Glutamatergic neuron (in vitro differentiated cells): ENCODE data around the gene SLC49A4. TPM values are rescaled to one million over a fixed set of nuclear protein-coding genes. Genes with fewer than 3 reads are reported as not detected.
"Not testable (repeated sequence)": the region's sequence is repeated elsewhere in the genome, so short reads cannot be mapped to it uniquely, and the experiment has no call there.

Experiments
- DNase-seq: peaks from one replicate; pipeline ENCODE4 v3.0.0; 2022
- H3K27ac Mint-ChIP-seq: one replicate; pipeline ENCODE4 v1.8.0; 2020; ENCODE audit warnings: mild to moderate bottlenecking, mixed read lengths, inconsistent platforms; ENCODE audit not compliant: unreplicated experiment
- H3K27me3 Mint-ChIP-seq: one replicate; pipeline ENCODE4 v1.8.0; 2020; ENCODE audit warnings: mild to moderate bottlenecking, moderate library complexity, mixed read lengths, inconsistent platforms; ENCODE audit not compliant: unreplicated experiment
- H3K36me3 Mint-ChIP-seq: one replicate; pipeline ENCODE4 v1.8.0; 2020; ENCODE audit warnings: mild to moderate bottlenecking, mixed read lengths, inconsistent platforms; ENCODE audit not compliant: unreplicated experiment
- H3K4me1 Mint-ChIP-seq: one replicate; pipeline ENCODE4 v1.8.0; 2020; ENCODE audit warnings: mild to moderate bottlenecking, low read depth, mixed read lengths, inconsistent platforms; ENCODE audit not compliant: unreplicated experiment
- H3K4me3 Mint-ChIP-seq: one replicate; pipeline ENCODE4 v1.8.0; 2020; ENCODE audit warnings: mild to moderate bottlenecking, mixed read lengths, inconsistent platforms; ENCODE audit not compliant: unreplicated experiment
- H3K9me3 Mint-ChIP-seq: one replicate; pipeline ENCODE4 v1.8.0; 2020; ENCODE audit warnings: mild to moderate bottlenecking, moderate library complexity, mixed read lengths, inconsistent platforms; ENCODE audit not compliant: unreplicated experiment
- long read RNA-seq: library from polyadenylated mRNA; unstranded; transcript quantifications from one replicate; pipeline ENCODE4 v2.0.0, GENCODE V29; 2020; ENCODE audit not compliant: unreplicated experiment
- total RNA-seq: library from RNA; stranded (reverse); fragmentation: NEBNext Ultra II Directional; extraction: Animal tissue kit (Norgen Biotek cat#: 25700); gene quantifications from one replicate; pipeline ENCODE4 v1.2.1, GENCODE V29; 2021; ENCODE audit not compliant: unreplicated experiment
- TF ChIP-seq, protein P1 (sequence below): fragments of 200-600 bp; sonication (generic); IDR thresholded peaks from one replicate; pipeline ENCODE4 v1.5.0; 2021; ENCODE audit not compliant: partially characterized antibody, unreplicated experiment

The SLC49A4 gene, protein sequence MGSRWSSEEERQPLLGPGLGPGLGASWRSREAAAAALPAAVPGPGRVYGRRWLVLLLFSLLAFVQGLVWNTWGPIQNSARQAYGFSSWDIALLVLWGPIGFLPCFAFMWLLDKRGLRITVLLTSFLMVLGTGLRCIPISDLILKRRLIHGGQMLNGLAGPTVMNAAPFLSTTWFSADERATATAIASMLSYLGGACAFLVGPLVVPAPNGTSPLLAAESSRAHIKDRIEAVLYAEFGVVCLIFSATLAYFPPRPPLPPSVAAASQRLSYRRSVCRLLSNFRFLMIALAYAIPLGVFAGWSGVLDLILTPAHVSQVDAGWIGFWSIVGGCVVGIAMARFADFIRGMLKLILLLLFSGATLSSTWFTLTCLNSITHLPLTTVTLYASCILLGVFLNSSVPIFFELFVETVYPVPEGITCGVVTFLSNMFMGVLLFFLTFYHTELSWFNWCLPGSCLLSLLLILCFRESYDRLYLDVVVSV
- total RNA-seq, result 8.6 TPM
- long read RNA-seq, partial matches to known transcripts, result 0 of 3 reads
- long read RNA-seq, other reads (novel, unspliced or antisense), result 0 of 3 reads

DNA sequence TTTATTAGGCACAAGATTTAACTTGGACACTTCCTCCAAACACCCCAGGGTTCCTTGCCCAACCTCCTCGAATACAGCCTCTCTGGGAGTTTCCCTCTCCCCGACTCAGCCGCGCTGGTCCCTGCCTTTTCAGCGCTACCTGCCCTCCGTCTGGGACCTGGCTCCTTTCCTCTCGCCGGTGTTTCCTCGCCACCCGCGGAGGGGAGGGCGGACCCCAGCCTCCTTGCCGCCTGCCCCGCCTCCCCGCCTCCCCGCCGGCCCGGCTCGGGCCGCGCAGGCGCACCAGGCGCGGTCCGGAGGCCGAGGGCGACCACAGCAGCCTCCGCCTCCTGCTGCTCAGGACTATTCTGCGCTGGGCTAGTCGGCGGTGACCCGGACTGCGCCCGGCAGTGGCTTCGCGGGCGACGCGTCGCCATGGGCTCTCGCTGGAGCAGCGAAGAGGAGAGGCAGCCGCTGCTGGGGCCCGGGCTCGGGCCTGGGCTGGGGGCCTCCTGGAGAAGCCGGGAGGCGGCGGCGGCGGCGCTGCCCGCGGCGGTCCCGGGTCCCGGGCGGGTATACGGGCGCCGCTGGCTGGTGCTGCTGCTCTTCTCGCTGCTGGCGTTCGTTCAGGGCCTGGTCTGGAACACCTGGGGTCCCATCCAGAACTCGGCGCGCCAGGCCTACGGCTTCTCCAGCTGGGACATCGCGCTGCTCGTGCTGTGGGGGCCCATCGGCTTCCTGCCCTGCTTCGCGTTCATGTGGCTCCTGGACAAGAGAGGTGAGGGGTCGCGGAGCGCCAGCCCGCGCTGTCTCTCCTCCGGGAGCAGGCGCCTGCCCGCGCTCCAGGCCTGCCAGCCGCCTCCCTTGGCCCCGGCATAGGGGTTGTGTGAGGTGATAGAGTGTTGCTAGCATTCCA, at the start of gene SLC49A4:
SLC49A4 (plus strand) TSS at position 291 of the 895 bp plus-strand sequence; CDS start at position 415, 124 bp downstream.
- H3K4me1 Mint-ChIP-seq, result peaks cover 7% of the 10 kb centered on the region
- DNase-seq, result peak; percentile 87
- H3K4me3 Mint-ChIP-seq, result peak within 1 kb of the TSS; percentile 82
- no peaks in the 10 kb centered on the region for H3K36me3 Mint-ChIP-seq
- H3K9me3 Mint-ChIP-seq, result peaks cover 2% of the 10 kb centered on the region
- TF ChIP-seq, protein P1, sequence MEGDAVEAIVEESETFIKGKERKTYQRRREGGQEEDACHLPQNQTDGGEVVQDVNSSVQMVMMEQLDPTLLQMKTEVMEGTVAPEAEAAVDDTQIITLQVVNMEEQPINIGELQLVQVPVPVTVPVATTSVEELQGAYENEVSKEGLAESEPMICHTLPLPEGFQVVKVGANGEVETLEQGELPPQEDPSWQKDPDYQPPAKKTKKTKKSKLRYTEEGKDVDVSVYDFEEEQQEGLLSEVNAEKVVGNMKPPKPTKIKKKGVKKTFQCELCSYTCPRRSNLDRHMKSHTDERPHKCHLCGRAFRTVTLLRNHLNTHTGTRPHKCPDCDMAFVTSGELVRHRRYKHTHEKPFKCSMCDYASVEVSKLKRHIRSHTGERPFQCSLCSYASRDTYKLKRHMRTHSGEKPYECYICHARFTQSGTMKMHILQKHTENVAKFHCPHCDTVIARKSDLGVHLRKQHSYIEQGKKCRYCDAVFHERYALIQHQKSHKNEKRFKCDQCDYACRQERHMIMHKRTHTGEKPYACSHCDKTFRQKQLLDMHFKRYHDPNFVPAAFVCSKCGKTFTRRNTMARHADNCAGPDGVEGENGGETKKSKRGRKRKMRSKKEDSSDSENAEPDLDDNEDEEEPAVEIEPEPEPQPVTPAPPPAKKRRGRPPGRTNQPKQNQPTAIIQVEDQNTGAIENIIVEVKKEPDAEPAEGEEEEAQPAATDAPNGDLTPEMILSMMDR, result no peak
- peaks cover 2% of the 10 kb centered on the region for H3K27me3 Mint-ChIP-seq
- H3K27ac Mint-ChIP-seq, result peak within 1 kb of the TSS; percentile 91

DNA sequence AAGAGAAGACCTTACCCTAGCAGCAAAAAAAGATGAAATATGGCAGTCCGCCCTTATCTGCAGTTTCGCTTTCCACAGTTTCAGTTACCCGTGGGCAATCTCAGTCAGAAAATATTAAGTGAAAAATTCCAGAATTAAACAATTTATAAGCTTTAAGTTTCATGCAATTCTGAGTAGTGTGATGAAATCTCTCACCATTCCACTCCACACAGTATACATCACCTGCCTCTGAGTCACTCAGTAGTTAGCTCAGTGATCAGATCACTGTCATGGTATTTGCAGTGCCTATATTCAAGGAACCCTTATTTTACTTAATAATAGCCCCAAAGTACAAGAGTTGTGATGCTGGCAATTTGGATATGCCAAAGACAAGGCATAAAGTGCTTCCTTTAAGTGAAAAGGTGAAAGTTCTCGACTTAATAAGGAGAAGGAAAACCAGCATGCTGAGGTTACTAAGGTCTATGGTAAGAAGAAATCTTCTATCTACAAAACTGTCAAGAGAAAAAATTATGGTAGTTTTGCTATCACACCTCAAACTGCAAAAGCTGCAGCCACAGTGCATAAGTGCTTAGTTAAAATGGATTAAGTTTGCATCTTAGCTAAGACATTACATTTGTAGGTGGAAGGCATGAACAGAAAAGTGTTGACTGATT, 49.4 kb upstream of the SLC49A4 start:
- TF ChIP-seq, protein P1, result no peak
- Mint-ChIP-seq H3K27me3 (peaks cover 2% of the 10 kb centered on the region), H3K36me3 (peaks cover 21% of the 10 kb centered on the region)

DNA sequence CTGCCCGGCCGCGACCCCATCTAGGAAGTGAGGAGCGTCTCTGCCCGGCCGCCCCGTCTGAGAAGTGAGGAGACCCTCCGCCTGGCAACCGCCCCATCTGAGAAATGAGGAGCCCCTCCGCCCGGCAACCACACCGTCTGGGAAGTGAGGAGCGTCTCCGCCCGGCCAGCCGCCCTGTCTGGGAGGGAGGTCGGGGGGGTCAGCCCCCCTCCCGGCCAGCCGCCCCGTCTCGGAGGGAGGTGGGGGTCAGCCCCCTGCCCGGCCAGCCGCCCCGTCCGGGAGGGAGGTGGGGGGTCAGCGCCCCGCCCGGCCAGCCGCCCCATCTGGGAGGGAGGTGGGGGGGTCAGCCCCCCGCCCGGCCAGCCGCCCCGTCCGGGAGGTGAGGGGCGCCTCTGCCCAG, 47.6 kb upstream of the SLC49A4 start:
- not testable (repeated sequence) for DNase-seq, H3K27ac Mint-ChIP-seq, H3K4me3 Mint-ChIP-seq, H3K9me3 Mint-ChIP-seq, H3K27me3 Mint-ChIP-seq, H3K4me1 Mint-ChIP-seq
- H3K36me3 Mint-ChIP-seq, result peaks cover 16% of the 10 kb centered on the region

More for the DNA sequence above, 49.4 kb upstream of the SLC49A4 start:
- no peaks in the 10 kb centered on the region for H3K4me1 Mint-ChIP-seq
- no peak overlapping the region for H3K4me3 Mint-ChIP-seq
- no peak for DNase-seq
- H3K9me3 Mint-ChIP-seq, result peaks cover 1% of the 10 kb centered on the region
- H3K27ac Mint-ChIP-seq, result no peak overlapping the region

- no peak overlapping the region for H3K27ac Mint-ChIP-seq
- H3K36me3 Mint-ChIP-seq, result peaks cover 14% of the 10 kb centered on the region
- no peaks in the 10 kb centered on the region for H3K9me3 Mint-ChIP-seq
- DNase-seq, result no peak
- H3K27me3 Mint-ChIP-seq, result peaks cover 2% of the 10 kb centered on the region
- TF ChIP-seq, protein P1, result no peak
- H3K4me3 Mint-ChIP-seq, result no peak overlapping the region
- no peaks in the 10 kb centered on the region for H3K4me1 Mint-ChIP-seq
Observed at GRCh38 chr3:122748347-122748746, 46.5 kb upstream of the SLC49A4 start.

DNA sequence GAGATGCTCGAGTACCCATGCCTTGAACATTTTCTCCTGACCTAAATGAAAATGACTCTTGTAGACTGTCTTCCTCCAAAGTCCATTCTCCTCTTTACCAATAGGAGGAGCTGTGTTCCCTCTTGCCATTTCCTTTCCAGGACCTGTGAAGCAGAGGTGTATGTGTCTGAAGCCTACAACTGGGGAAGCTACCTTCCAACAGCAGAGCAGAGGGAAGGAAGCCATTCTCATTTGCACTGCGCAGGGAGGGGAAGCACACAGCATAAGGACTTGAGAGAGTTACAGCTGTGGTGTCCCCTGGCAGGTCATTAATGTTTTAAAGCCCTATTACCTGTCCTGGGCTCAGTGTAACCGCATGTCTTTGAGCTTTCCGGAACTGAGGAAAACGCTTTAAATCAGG, 39.9 kb upstream of the SLC49A4 start:
- no peak overlapping the region for H3K27ac Mint-ChIP-seq
- TF ChIP-seq, protein P1, result peak; percentile 73
- peaks cover 4% of the 10 kb centered on the region for H3K36me3 Mint-ChIP-seq
- no peaks in the 10 kb centered on the region for H3K4me1 Mint-ChIP-seq
- H3K4me3 Mint-ChIP-seq, result no peak overlapping the region
- H3K27me3 Mint-ChIP-seq, result no peaks in the 10 kb centered on the region
- no peak for DNase-seq
- no peaks in the 10 kb centered on the region for H3K9me3 Mint-ChIP-seq
